HG03442 (cell line): Measurements from ENCODE around the gene CTNNA3.

Experiments
- ATAC-seq: cut with Tn5 transposase; IDR thresholded peaks from one replicate; pipeline ENCODE4 v1.9.1; 2021; ENCODE audit warnings: mild to moderate bottlenecking, moderate library complexity; ENCODE audit not compliant: unreplicated experiment

Gene CTNNA3

DNA sequence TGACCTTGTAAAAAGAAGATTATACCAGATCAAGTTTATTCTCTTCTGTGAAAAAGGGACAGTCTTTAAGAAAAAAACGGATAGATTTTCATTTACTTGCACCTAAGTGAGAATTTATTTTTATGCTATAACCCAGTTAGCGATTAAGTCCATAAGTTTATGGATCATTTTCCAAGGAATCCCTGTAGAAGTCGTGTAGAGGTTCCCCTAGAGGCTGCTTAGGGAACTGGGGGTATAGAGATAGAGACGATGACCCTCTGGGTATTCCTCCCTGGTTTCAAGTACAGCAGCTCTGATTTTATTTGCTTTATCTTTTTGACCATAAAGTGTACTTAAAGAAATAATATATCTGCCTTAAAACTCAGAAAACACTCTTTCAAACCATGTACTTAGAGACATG, 1418.5 kb downstream of the CTNNA3 start:
- no peak for ATAC-seq

DNA sequence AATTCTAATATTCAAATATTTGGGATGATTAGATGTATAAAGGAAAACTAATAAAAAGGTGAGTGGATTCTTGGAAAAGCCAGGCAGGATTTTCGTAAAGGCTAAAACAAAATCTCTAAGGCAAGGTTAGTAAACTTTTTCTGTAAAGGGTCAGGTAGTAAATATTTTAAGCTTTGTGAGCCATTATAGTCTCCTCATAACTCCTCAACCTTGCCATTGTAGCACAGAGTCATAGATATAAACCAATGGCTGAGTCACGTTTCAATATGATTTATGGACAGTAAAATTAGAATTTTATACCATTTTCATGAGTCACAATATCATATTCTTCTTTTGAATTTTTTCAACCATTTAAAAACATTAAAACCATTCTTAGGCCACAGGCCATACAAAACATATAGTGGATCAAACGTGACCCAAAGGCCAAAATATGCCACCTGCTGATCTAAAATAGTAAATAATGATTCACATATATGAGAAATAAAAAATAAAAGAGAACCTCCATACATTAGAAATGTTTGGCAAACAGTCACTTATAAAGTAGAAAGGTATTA, 1422.0 kb downstream of the CTNNA3 start:
- no peak for ATAC-seq

GRCh38 chr10:66265398-66265797, 1430.6 kb downstream of the CTNNA3 start:
- ATAC-seq, result no peak

GRCh38 chr10:66259836-66260235, 1436.2 kb downstream of the CTNNA3 start:
- no peak for ATAC-seq

DNA sequence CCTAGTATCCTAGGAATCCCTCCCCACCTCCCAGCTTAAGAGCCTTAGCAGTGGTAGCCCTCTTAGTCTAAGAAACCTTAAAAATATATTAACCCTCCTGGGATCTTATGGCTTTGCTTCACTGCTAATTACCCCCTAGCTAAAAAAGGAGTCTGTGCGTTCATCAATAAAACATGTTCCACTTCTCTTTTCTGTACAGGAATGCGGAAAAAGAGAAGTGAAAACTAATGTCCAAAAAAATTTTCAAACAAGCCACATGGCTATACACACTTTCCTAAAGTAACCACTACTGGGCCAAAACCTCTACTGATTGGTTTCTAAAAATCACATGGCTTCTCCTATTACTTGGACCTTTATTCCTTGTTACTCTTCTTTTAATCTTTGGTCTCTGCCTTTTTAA, 1437.3 kb downstream of the CTNNA3 start:
- ATAC-seq, result no peak

DNA sequence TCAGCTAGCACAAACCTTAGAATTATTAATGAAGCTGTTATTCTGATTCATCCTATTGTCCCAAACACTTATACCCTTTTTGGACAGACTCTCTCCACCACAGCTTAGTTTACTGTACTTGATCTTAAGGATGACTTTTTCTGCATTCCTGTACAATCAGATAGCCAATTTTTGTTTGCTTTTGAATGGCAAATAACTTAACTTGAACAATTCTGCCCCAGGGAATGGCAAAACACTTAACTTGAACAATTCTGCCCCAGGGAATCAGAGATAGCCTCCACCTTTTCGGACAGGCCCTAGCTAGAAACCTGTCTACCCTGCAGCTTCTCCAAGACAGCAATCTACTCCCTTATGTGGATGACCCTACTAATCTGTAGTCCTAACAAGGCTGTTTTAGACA, 1438.2 kb downstream of the CTNNA3 start:
- no peak for ATAC-seq

- no peak for ATAC-seq
Observed at GRCh38 chr10:66252986-66253385, 1443.0 kb downstream of the CTNNA3 start.

- no peak for ATAC-seq
Observed at GRCh38 chr10:66246177-66246576, 1449.8 kb downstream of the CTNNA3 start.

GRCh38 chr10:66244953-66245352, 1451.0 kb downstream of the CTNNA3 start:
- no peak for ATAC-seq

DNA sequence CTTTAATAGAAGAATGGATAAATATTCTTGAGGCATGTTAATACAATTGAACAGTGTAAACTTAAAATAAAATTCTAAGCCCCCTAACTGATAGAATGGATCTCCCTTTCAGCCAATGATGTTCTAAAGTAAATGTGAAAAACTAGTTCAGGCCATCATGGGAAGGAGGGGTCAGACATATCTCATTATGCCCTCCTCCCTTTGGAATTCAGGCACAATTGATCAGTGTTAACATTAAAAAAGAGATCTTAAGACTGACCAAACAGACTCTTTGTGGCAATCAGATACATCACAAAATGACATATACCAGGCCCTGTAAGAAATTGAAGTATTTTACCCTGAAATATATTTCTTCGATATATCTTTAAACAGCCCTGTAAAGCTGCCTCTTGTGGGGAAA, 1453.1 kb downstream of the CTNNA3 start:
- no peak for ATAC-seq

DNA sequence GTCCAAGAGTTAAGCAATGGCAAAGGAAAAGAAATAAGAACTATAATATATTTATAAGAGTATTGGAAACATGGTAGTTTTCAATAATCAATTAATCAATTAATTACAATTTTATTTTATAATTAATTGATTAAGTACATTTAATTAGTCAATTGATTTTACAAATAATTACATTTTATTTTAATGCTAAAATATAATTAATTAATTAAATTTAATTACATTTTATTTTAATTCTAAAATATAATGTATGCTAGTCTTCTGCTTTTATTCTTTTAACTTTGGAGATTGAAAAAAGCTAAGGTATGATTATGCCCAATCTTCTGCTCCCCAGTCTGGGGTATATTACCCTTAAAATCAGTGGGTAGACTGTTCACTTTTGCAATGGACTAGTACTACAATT, 1456.9 kb downstream of the CTNNA3 start:
- ATAC-seq, result no peak

GRCh38 chr10:66238343-66238742, 1457.7 kb downstream of the CTNNA3 start:
- no peak for ATAC-seq

GRCh38 chr10:66234872-66235271, 1461.1 kb downstream of the CTNNA3 start:
- no peak for ATAC-seq

GRCh38 chr10:66228887-66229286, 1467.1 kb downstream of the CTNNA3 start:
- no peak for ATAC-seq

DNA sequence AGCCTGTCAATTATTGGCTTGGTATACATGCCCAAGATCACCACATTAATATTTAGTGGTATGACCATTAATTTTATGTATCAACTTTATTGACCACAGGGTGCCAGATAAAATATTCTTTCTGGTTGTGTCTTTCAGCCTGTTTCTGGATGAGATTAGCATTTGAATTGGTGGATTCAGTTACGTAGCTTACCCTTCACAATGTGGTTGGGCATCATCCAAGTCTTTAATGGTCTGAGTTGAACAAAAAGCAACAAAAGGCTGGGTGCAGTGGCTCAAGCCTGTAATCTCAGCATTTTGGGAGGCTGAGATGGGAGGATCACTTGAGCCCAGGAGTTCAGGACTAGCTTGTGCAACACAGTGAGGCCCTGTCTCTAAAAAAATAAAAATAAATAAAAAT, 1472.3 kb downstream of the CTNNA3 start:
- ATAC-seq, result no peak

DNA sequence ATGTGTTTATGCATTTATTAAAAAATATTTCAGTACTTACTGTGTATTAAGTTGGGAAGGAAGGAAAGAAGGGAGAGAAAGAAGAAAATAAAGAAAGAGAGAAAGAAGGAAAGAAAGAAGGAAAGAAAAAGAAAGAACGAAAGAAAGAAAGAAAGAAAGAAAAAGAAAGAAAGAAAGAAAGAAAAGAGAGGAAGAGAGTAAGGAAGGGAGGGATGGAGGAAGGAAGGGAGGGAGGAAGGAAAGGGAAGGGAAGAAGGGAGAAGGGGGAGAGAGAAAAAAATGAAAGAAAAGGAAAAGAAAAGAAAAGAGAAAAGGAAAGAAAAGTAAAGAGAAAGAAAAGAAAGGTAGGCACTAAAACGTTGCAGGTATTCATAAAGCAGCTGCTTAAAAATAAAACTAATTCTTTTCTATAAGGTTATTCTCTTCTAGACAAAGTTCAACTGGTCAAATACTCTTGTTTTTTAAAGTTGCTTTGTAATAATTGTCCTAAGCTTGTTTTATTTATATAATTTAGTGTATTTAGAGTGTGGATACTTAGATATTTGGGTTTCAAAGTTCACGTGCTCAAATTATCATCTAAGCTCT, 1473.4 kb downstream of the CTNNA3 start:
- ATAC-seq, result no peak

- ATAC-seq, result no peak
Observed at GRCh38 chr10:66218981-66219587, 1476.9 kb downstream of the CTNNA3 start.

DNA sequence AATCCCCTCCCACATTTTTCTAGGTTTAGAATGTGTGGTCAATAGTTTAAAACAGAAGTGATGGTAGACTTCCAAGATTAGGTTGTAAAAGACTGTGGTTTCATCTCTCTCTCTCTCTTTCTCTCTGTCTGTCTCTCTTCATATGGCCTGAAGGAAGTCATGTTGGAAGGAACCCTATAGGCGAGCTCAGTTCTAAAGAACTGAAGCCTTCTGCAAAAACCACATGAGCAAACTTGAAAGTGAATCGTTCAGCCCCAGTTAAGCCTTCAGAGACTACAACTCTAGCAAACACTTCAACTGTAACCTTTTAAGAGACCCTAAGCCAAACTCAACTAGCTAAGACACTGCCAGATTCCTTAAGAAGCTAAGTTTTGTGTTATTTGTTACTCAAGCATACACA, 1477.7 kb downstream of the CTNNA3 start:
- ATAC-seq, result no peak

- no peak for ATAC-seq
Observed at GRCh38 chr10:66215920-66216319, 1480.1 kb downstream of the CTNNA3 start.

GRCh38 chr10:66214721-66215404, 1481.1 kb downstream of the CTNNA3 start:
- ATAC-seq, result no peak

DNA sequence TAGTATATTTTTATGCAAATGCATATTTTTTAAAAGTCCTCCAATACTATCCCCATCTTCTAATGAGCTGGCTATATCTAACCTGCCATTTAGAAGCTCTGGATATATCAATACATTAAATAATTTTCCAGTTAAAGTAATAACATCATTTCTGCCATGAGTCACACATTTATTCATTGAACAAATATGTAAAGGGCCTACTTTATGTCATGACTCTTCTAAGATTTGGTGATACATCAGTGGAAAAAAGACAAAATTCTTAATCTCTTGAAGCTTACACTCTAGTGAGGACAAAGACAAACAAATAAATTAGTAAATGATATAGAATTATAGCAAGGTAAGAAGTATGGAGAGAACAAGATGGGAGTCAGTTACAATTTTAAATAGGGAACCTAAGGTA, 1487.0 kb downstream of the CTNNA3 start:
- no peak for ATAC-seq

DNA sequence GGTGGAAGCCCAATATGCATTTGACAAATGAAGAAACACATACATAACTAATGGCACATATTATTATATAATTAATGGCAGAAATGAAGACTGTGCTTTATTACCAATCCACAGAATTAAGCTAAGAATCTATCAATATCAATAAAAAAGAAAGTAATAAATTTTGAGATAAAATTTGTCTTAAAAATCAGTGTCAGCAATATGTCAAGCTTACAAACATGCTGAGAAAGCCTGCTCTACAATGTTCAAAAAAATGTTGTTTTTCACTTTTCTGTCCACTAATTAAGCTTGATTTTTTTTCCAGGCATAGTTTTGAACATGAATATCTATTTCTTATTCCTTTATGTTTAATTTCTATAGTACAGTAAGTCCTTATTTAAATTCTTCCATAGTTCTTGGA, 1491.2 kb downstream of the CTNNA3 start:
- ATAC-seq, result no peak
